Left lobe of liver (tissue), 2 donors: ENCODE measurements around the gene HSD3B7. TPM values are rescaled to one million over a fixed set of nuclear protein-coding genes. Genes with fewer than 3 reads are reported as not detected.
"Not testable (repeated sequence)": the region's sequence is repeated elsewhere in the genome, so short reads cannot be mapped to it uniquely, and the experiment has no call there.

Source experiments
- ATAC-seq: fragments of 200-7000 bp; cut with Tn5 transposase; one replicate; pipeline ENCODE4 v1.9.1; 2020; ENCODE audit warnings: mild to moderate bottlenecking, moderate library complexity
- DNase-seq: peaks from one replicate; pipeline ENCODE4 v3.0.0-alpha.2; 2020; ENCODE audit warnings: low spot score
- total RNA-seq: library from RNA; stranded (reverse); gene quantifications from one replicate; pipeline ENCODE4 v1.2.1, GENCODE V29; 2021
- donor health status: DM: no; HTN: no; CAD: no; lungs with moderate emphysema.
- donor health status: DM: no; HTN: yes; CAD: no.

HSD3B7 gene
- total RNA-seq, 1 donor from 2014 or later: 71.5 TPM

GRCh38 chr16:30998852-30999761, 14.1 kb downstream of the HSD3B7 start:
- ATAC-seq (peak; percentile 56), DNase-seq (peak; percentile 85)

DNA sequence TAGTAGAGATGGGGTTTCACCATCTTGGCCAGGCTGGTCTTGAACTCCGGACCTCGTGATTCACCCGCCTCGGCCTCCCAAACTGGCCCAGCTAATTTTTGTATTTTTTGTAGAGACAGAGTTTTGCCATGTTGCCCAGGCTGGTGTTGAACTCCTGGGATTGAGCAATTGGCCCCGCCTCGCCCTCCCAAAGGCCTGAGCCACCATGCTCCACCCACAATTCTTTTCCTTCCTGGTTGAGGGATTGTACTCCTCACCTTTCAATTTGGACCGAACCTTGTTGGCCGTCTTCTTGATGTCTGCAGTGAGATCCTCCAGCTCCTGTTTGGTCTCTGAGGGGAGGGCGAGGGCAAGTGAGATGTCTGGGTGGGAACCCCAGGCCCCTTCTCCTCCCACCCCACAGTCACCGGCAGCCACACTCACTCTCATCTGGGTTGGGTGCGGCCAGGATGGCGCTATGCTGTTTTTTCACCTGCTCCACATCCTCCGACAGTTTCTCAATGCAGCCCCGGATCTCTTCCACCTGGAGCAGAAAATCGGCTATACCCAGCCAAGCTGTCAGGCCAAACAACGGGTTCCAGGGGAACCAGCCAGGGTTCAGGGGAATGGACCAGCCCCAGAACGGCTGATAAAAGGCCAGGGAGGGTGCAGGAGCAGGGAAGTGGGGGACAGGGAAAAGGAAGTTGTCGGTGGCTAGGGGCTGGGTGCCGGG, 15.8 kb downstream of the HSD3B7 start:
- no peak for ATAC-seq
- DNase-seq: peak; percentile 65

DNA sequence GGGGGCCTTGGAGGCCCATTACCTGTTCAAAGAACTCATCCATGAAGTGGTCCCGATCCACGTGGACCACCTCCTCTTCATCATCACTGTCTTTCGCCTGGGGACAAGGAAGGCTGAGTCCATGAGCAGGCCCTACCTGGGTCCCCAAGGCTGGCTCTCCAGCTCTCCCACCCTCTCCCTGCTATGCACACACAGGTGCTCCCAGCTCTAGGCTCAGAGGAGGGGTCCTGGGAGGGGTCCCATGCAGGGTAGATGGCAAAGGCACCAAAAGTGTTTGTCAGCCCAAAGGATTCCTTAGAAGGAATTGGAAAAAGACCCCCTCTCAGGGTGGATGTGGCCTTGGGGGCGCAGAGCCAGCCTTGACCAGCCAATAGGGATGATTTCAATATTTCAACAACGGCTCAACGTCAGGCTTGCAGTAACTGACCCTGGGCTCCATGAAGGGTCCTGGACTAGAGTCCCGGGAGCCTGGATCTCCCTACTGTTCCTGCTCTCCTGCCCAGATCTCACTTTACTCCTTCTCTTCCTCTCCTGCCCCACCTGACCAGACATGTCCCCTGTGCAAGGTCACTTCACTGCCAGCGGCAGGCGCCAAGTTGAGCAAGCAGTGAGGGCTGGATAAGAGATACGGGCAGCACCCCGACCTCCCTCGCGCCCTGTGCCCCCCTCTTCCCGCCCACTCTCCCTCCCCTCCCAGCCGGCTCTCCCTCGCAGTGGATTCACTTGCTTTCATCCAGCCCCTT, 16.7 kb downstream of the HSD3B7 start:
- peak; percentile 68 for DNase-seq
- peak; percentile 18 for ATAC-seq

GRCh38 chr16:31002250-31002700, 17.3 kb downstream of the HSD3B7 start:
- no peak for DNase-seq
- no peak for ATAC-seq

DNA sequence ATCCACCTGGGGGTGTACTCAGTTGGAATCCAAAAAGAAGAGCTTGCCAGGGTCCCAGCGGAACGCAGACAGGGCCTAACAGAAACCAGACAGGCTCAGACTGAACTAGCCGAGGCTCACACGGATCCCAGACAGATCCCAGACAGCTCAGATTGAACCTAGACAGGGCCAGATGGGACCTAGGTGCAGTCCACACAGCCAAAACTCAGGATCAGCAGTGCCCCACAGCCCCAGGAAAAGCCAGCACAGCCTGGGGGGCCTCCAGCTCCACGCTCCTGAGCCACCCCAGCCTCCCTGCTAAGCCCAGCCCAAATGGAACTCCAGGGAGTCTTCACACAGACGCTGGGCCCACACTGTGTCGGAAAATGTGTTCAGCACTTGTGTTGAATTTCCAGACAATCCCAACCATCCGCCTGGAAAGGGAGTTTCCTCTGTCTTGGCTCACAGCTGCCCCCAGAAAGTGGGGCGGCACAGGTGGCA, 17.9 kb downstream of the HSD3B7 start:
- ATAC-seq: no peak

GRCh38 chr16:31003744-31004143, 18.7 kb downstream of the HSD3B7 start:
- ATAC-seq: no peak
- no peak for DNase-seq

More for the DNA sequence above, 17.9 kb downstream of the HSD3B7 start:
- no peak for DNase-seq

DNA sequence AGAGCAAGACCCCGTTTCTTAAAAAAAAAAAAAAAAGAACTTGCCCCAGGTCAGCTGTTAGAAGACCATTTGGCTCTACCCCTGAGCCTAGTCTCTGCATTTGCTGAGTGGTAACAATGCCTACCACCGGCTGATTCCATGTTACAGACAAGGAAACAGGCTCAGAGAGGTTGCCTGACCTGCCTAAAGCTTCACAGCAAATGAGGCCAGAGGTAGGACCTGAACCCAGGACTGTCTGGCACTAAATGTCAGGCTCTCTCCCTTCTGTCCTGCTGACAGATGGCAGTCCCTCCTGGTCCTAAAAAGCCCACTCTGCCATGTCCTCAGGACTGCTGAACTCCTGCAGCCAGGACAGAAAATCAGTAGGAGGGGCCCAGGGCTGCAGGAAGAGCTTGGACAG, 19.7 kb downstream of the HSD3B7 start:
- ATAC-seq (no peak), DNase-seq (no peak)

DNA sequence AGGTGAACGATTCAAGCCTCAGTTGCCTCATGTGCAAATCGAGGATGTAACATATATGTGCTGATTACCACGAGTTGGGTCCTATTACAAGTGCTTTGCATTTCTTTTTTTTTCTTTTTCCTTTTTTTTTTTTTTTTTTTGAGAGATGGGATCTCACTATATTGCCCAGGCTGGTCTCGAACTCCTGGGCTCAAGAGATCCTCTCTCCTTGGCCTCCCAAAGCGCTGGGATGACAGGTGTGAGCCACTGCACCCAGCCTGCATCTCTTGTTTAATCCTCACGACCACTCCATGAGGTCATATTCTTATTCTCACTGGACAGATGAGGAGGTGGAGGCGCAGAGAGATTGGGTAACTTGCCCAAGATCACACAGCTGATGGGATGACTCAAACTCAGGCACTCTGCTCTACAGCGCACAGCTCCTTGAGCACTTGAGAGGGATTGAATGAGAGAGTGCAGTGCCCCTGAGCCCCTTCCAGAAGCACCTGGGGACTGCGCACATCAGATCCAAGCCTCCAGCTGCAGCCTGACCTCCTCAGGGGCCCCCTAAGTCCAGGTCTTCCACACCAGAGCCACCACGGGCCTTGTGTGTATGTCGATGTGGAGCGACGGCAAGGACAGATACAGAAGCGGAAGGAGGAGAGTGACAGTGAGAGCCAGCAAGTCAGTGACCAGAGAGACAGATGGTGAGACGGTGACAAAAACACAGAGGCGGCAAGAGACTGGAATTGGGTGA, 20.5 kb downstream of the HSD3B7 start:
- DNase-seq (no peak), ATAC-seq (no peak)

DNA sequence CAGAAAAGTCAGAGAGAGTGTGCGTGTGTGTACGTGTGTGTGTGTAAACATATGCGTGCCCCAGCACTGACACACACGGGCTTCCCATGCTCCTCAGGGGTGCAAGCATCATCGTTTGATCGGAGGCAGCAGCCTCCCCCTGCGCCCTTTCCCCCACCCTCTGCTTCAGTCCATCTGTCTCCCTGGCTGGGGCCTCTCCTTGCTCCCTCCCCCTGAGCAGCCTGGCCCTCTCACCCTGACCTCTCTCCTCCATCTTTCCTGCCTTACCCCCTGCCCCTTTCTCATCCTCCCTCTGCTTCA, 21.0 kb downstream of the HSD3B7 start:
- ATAC-seq: no peak
- no peak for DNase-seq

DNA sequence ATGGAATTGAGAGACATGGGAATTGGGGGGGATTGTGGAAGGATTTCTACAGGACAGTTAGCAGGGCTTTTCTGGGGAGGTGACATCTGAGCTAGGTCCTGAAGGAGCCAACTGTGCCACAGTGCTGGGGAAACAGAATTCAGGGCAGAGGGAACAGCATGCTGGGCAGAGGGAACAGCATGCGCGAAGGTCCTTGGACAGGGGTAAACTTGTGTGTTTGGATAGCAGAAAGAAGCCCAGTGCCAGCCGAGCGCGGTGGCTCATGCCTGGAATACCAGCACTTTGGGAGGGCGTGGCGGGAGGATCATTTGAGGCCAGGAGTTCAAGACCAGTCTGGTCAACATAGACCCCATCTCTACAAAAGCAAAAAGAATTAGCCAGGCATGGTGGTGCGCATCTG, 21.6 kb downstream of the HSD3B7 start:
- DNase-seq: no peak
- no peak for ATAC-seq

DNA sequence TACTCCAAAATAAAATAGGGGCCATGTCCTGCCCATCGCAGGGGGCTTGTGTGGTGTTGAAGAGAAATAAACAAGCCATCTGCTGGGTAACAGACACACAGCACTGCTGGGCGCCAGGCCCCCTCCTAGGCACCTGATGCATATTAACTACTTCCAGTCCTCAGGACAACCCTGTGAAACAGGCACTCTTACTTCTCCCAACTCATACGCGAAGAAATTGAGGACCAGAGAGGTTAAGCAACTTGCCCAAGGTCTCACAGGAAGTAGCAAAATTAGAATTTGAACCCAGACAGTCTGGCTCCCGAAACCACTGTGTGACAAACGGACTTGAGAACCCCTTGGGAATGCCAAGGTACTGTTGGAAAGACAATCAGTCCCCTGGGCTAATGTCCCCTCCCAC, 22.7 kb downstream of the HSD3B7 start:
- DNase-seq: no peak

DNA sequence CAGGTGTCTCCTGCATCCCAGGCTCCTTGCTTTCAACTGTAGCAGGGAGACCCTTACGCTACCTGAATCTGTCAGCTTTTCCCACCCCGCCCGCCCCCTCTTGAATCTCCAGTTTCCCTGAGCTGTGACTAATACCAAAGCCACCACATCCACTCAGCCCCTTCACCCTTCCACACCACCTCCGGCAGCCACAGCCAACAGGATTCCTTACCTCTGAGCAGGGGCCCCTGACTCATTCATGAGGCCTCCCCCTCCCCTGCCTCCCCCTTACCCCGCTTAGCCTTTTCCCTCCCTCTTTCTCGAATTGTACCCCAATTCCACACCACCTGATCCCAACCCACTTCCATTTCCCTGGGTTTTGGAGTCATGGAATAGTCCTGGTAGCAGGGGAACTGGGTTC, 23.1 kb downstream of the HSD3B7 start:
- DNase-seq (no peak), ATAC-seq (no peak)

More for the DNA sequence above, 22.7 kb downstream of the HSD3B7 start:
- ATAC-seq: no peak

GRCh38 chr16:31008551-31008950, 23.5 kb downstream of the HSD3B7 start:
- DNase-seq: no peak
- no peak for ATAC-seq

DNA sequence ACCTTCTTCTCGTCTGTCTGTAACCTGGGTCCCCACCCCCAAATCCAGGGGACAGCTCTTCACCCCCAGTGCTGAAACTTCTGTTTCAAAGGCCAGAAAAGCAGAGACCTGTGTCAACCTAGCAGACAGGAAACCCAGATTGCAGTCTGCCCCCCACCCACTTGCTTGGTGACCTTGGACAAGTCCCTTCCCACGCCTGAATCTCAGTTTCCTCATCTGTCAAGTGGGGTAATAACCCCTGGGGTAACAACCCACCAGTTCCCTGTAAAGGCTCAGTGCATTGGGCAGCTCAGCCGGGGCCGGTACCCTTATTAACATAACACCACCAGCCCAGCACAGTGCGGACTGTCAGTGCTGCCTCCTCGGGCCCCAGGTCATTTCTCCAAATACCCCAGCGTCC, 24.1 kb downstream of the HSD3B7 start:
- ATAC-seq (no peak), DNase-seq (no peak)

GRCh38 chr16:31009894-31010584, 25.0 kb downstream of the HSD3B7 start:
- DNase-seq: no peak
- ATAC-seq: no peak

- no peak for DNase-seq
- ATAC-seq: no peak
These were observed 25.7 kb downstream of the HSD3B7 start, which contains the start of gene STX1B for GRCh38 chr16:31010585-31011325. Gene STX1B (minus strand): TSS chr16:31010638. CDS start chr16:31010396, 242 bp downstream.

GRCh38 chr16:31011815-31012214, 26.8 kb downstream of the HSD3B7 start:
- ATAC-seq, DNase-seq: not testable (repeated sequence)

DNA sequence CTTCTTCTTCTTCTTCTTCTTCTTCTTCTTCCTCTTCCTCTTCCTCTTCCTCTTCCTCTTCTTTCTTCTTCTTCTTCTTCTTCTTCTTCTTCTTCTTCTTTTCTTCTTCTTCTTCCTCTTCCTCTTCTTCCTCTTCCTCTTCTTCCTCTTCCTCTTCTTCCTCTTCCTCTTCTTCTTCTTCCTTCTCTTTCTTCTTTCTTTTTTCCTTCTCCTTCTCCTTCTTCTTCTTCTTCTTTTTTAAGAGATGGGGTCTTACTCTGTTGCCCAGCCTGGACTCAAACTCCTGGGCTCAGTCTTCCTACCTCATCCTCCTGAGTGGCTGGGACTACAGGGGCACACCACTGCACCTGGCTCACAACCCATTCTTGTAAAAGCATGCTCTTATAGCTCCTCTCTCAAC, 28.3 kb downstream of the HSD3B7 start:
- not testable (repeated sequence) for ATAC-seq, DNase-seq

DNA sequence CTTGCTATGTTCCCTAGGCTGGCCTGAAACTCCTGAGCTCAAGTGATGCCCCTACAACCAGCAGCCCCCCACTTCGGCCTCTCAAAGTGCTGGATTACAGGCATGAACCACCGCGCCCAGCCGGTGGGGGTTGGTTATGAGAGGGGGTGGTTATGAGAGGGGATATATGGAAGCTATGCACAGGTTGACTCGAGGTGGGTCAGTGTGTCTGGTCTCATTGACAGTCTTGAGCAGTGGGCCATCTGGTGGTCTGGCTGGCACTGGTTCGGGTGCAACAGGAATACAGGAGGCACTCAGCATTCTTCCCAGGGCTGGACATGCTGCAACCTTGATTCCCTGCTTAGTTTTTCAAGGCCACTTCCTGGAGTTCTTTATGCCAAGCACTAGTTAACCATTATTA, 31.0 kb downstream of the HSD3B7 start:
- peak; percentile 59 for ATAC-seq
- no peak for DNase-seq
